GM23338 (cell line): ENCODE results near the gene UNK.

ENCODE experiments used
- POLR2AphosphoS5 ChIP-seq: IDR thresholded peaks from 2 replicates; pipeline ENCODE4 v1.6.1; 2016; ENCODE audit warnings: antibody characterized with exemption, low read depth
- TF ChIP-seq, protein P1 (sequence below), 2 experiments: fragments of 200-600 bp in 1 of 2; sonication (generic) in 1 of 2; conservative IDR thresholded peaks; 2 replicates each; pipeline versions ENCODE4 v1.5.1 to v1.6.1; 2016 to 2017; ENCODE audit warnings: antibody characterized with exemption in 2 of 2, low read depth in 2 of 2, mild to moderate bottlenecking in 2 of 2, moderate library complexity in 1 of 2

- TF ChIP-seq POLR2AphosphoS5 = peak; percentile 85
- TF ChIP-seq, protein P1, sequence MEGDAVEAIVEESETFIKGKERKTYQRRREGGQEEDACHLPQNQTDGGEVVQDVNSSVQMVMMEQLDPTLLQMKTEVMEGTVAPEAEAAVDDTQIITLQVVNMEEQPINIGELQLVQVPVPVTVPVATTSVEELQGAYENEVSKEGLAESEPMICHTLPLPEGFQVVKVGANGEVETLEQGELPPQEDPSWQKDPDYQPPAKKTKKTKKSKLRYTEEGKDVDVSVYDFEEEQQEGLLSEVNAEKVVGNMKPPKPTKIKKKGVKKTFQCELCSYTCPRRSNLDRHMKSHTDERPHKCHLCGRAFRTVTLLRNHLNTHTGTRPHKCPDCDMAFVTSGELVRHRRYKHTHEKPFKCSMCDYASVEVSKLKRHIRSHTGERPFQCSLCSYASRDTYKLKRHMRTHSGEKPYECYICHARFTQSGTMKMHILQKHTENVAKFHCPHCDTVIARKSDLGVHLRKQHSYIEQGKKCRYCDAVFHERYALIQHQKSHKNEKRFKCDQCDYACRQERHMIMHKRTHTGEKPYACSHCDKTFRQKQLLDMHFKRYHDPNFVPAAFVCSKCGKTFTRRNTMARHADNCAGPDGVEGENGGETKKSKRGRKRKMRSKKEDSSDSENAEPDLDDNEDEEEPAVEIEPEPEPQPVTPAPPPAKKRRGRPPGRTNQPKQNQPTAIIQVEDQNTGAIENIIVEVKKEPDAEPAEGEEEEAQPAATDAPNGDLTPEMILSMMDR (conservative IDR thresholded peaks at IDR 0.05; ENCODE audit: low read depth in 2 of 2) = no peak
Observed at GRCh38 chr17:75785016-75785890, 647 bp downstream of the UNK start.
